Measurements from ENCODE around the gene AOPEP. TPM values are rescaled to one million over a fixed set of nuclear protein-coding genes. Genes with fewer than 3 reads are reported as not detected.

AOPEP gene
- total RNA-seq, 1 donor from 2014 or later: 25.8 TPM

- no peak for TF ChIP-seq CTCF (IDR thresholded peaks at IDR 0.05; ENCODE audit: partially characterized antibody, unreplicated experiment)
- Mint-ChIP-seq H3K4me1 (ENCODE audit: low read depth, unreplicated experiment) (peaks cover 25% of the 10 kb centered on the region), H3K27ac (ENCODE audit: unreplicated experiment) (no peak overlapping the region), H3K9me3 (ENCODE audit: unreplicated experiment) (peaks cover 1% of the 10 kb centered on the region), H3K27me3 (ENCODE audit: unreplicated experiment) (peaks cover 2% of the 10 kb centered on the region), H3K4me3 (ENCODE audit: unreplicated experiment) (no peak overlapping the region), H3K36me3 (ENCODE audit: unreplicated experiment) (no peaks in the 10 kb centered on the region)
- DNase-seq: no peak
These were observed 302.3 kb downstream of the AOPEP start for GRCh38 chr9:95028853-95029219.

DNA sequence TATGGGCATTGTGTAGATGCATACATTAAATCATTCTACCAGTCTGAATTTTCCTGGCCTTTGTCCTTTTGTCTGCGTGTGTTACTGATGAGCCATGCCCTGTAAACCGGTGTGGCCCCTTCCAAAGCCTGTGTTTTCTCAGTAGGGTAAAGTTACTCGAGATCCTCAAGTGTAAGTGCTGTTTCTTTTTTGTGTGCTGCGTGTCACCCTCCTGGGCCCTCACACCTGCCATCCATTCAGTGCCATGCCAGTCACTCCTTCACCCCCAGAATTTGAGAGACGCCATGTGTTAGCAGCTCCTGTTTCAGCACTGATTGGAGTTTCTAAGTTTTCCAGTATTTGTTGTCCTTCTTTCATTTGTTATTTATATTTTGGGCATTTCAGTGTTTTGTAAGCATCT, 302.8 kb downstream of the AOPEP start:
- TF ChIP-seq CTCF (IDR thresholded peaks at IDR 0.05; ENCODE audit: partially characterized antibody, unreplicated experiment): no peak
- H3K36me3 Mint-ChIP-seq (ENCODE audit: unreplicated experiment): no peaks in the 10 kb centered on the region
- H3K4me3 Mint-ChIP-seq (ENCODE audit: unreplicated experiment): no peak overlapping the region
- no peak overlapping the region for H3K27ac Mint-ChIP-seq (ENCODE audit: unreplicated experiment)
- no peak for DNase-seq
- peaks cover 2% of the 10 kb centered on the region for H3K27me3 Mint-ChIP-seq (ENCODE audit: unreplicated experiment)
- peaks cover 22% of the 10 kb centered on the region for H3K4me1 Mint-ChIP-seq (ENCODE audit: low read depth, unreplicated experiment)
- peaks cover 1% of the 10 kb centered on the region for H3K9me3 Mint-ChIP-seq (ENCODE audit: unreplicated experiment)

- Mint-ChIP-seq H3K27ac (ENCODE audit: unreplicated experiment) (no peak overlapping the region), H3K9me3 (ENCODE audit: unreplicated experiment) (peaks cover 1% of the 10 kb centered on the region), H3K36me3 (ENCODE audit: unreplicated experiment) (no peaks in the 10 kb centered on the region), H3K4me1 (ENCODE audit: low read depth, unreplicated experiment) (peaks cover 22% of the 10 kb centered on the region), H3K27me3 (ENCODE audit: unreplicated experiment) (peaks cover 2% of the 10 kb centered on the region), H3K4me3 (ENCODE audit: unreplicated experiment) (no peak overlapping the region)
- TF ChIP-seq CTCF (IDR thresholded peaks at IDR 0.05; ENCODE audit: partially characterized antibody, unreplicated experiment): no peak
- no peak for DNase-seq
These were observed 303.2 kb downstream of the AOPEP start for GRCh38 chr9:95029720-95030119.

DNA sequence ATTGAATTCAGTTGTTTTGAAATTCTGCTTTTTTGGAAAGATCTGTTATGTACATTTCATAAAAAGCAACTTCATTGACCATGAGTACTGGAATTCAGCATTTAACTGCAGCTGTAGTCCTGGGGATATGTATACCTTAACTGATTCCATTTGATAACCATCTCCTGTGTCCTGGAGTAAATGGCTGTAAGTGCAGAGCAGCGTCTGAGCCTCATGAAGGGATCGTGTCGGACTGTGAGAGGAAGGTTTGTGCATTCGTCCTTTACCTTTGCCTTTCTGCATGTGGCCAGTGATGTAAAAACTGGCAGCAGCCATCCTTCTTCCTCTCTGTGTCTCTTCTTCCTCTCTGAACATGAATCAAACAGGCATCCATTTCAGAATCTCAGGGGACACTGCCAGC, 303.8 kb downstream of the AOPEP start:
- TF ChIP-seq CTCF (IDR thresholded peaks at IDR 0.05; ENCODE audit: partially characterized antibody, unreplicated experiment): no peak
- Mint-ChIP-seq H3K27me3 (ENCODE audit: unreplicated experiment) (peaks cover 2% of the 10 kb centered on the region), H3K36me3 (ENCODE audit: unreplicated experiment) (no peaks in the 10 kb centered on the region), H3K27ac (ENCODE audit: unreplicated experiment) (no peak overlapping the region), H3K4me3 (ENCODE audit: unreplicated experiment) (no peak overlapping the region), H3K9me3 (ENCODE audit: unreplicated experiment) (peaks cover 1% of the 10 kb centered on the region), H3K4me1 (ENCODE audit: low read depth, unreplicated experiment) (peaks cover 19% of the 10 kb centered on the region)
- no peak for DNase-seq

DNA sequence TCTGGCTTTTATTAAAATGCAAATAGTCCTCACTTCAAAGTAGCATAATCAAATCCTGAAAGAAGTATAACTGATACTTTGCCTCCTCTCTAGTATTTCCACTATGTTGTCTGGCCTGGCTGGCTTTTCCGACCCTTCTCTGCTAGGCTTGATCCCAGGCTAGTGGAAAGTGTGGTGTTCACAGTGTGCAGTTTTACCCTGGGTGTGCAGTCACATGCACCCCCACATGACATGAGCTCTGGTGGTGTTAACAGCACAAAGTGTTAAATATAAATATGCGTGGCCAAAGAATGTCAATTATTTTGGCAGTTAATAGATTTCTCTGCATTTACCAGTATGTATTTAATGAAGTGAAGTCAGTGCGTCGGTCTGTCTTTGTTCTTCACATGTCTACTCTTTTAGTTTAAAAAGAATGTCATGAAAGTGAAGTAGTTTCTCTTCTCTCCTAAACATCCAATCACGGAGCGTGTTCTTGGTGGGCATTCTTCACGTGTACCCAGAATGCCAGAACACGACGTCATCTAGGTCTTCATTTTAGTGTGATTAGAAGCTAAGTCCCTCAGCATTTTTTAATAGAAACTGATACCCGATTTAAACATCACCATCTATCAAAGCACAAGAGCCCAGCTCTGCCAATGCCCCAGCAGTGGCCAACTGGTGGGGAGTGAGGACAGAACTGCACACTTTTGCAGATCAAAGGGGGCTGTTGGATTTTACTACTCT, 304.6 kb downstream of the AOPEP start:
- Mint-ChIP-seq H3K4me3 (ENCODE audit: unreplicated experiment) (no peak overlapping the region), H3K9me3 (ENCODE audit: unreplicated experiment) (peaks cover 1% of the 10 kb centered on the region), H3K27me3 (ENCODE audit: unreplicated experiment) (peaks cover 2% of the 10 kb centered on the region), H3K4me1 (ENCODE audit: low read depth, unreplicated experiment) (peaks cover 19% of the 10 kb centered on the region), H3K27ac (ENCODE audit: unreplicated experiment) (no peak overlapping the region), H3K36me3 (ENCODE audit: unreplicated experiment) (no peaks in the 10 kb centered on the region)
- no peak for DNase-seq
- TF ChIP-seq CTCF (IDR thresholded peaks at IDR 0.05; ENCODE audit: partially characterized antibody, unreplicated experiment): no peak
